Activated T-helper 17 cell treated with anti-CD3 and anti-CD28 coated beads, Interleukin-2, amount 50 U/mL, for 72 hours (primary cell): ENCODE results near the gene ABCD3. TPM values are rescaled to one million over a fixed set of nuclear protein-coding genes. Genes with fewer than 3 reads are reported as not detected.

Experiments
- ATAC-seq: fragments of 150-1000 bp; cut with Tn5 transposase; replicated peaks from 2 replicates; pipeline ENCODE4 v1.10.0; 2021; ENCODE audit warnings: mild to moderate bottlenecking, moderate library complexity
- H3K27ac Mint-ChIP-seq: one replicate; pipeline ENCODE4 v1.8.0; 2022; ENCODE audit warnings: mixed read lengths
- H3K27me3 Mint-ChIP-seq: one replicate; pipeline ENCODE4 v1.8.0; 2022; ENCODE audit warnings: mixed read lengths
- H3K36me3 Mint-ChIP-seq: one replicate; pipeline ENCODE4 v1.8.0; 2022; ENCODE audit warnings: low read depth, mild to moderate bottlenecking, mixed read lengths
- H3K4me1 Mint-ChIP-seq: one replicate; pipeline ENCODE4 v1.8.0; 2022; ENCODE audit warnings: mixed read lengths
- H3K4me3 Mint-ChIP-seq: one replicate; pipeline ENCODE4 v1.8.0; 2022; ENCODE audit warnings: mild to moderate bottlenecking, mixed read lengths
- H3K9me3 Mint-ChIP-seq: one replicate; pipeline ENCODE4 v1.8.0; 2022; ENCODE audit warnings: mixed read lengths
- total RNA-seq, 2 donors: library from RNA; stranded (reverse); gene quantifications; one replicate each; pipeline ENCODE4 v1.2.3, GENCODE V29; 2022

Gene ABCD3
- total RNA-seq, 2 donors from 2014 or later, result 18.8 to 27.6 TPM

DNA sequence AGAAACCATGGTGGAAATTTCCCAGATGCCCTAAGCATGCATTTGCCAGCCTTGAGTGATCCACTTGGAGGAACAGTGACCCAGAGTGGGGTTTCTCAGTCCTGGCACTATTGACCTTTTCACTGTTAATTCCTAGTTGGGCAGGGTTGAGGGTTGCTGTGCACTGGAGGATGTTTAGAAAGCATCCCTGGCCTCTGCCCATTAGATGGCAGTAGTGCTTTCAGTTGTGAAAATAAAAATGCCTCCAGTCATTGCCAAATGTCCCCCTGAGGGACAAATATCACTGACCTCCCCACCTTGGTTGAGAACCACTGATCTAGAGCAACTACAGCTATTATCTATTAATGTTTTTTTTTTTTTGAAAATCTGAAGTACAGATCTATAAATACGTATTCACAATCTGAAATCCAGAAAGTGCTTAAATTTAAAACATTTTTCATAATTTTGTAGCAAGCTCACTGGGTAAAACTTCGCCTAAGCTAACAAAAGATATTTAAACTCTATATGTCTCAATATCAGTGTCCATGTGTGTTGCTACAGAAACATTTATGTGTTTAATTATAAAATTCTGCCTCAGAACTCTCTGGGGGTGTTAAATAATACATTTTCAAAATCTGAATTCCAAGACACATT lies 96.0 kb downstream of the ABCD3 start:
- no peaks in the 10 kb centered on the region for H3K4me1 Mint-ChIP-seq
- H3K9me3 Mint-ChIP-seq, result no peaks in the 10 kb centered on the region
- no peaks in the 10 kb centered on the region for H3K27me3 Mint-ChIP-seq
- H3K4me3 Mint-ChIP-seq, result no peak overlapping the region
- H3K27ac Mint-ChIP-seq, result no peak overlapping the region
- no peak for ATAC-seq
- peaks cover 72% of the 10 kb centered on the region for H3K36me3 Mint-ChIP-seq

DNA sequence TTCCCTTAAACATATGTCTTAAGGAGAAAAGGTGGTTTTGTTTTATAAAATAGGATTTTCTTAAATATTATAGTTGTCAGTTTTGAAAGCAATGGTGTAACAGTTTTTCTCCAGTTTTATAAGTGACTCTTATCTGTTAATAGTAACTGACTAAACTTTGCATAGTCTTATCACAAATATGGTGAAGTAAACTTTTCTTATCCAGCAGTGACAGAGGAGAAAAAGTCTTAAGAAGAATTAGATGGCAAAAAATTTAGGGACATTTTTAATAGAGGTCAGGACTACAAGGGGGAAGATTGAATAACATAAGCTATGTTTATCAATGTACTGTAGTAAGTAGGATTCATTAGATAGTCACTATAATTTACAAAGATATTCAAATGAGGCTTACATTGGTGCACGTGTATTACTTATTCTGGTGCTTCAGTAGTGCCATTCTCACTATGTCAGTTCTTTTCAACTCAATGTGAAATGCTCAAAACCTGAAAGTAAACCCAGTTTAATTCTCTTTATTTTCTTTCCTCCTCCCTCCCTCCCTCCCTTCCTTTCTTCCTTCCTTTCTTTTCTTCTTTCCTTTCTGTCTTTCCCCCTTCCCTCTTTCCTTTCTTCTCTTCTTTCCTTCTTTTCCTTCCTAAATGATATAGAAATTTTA lies 97.2 kb downstream of the ABCD3 start:
- Mint-ChIP-seq H3K4me1 (no peaks in the 10 kb centered on the region), H3K9me3 (no peaks in the 10 kb centered on the region), H3K4me3 (no peak overlapping the region)

DNA sequence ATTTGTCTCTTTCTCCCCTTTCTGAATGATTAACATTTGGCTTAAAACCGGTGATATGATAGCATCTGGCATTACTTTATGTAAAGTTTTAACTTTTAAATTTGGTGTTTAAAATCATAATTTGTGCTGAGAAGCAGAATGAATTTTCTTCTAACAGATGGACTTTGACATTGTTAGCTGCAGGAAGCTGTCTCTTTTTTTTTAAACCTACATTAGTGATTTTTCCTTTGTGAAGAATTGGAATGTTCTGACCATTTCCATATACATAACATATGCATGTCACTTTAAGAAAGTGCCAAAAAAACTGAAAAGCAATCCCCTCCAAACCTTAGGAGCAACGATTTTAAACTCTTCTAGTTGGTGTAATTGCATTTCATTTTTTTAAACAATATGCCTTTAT lies 101.2 kb downstream of the ABCD3 start:
- no peak for ATAC-seq
- Mint-ChIP-seq H3K4me1 (no peaks in the 10 kb centered on the region), H3K9me3 (no peaks in the 10 kb centered on the region), H3K4me3 (no peak overlapping the region), H3K36me3 (peaks cover 45% of the 10 kb centered on the region), H3K27ac (no peak overlapping the region), H3K27me3 (no peaks in the 10 kb centered on the region)

More for the DNA sequence above, 97.2 kb downstream of the ABCD3 start:
- peaks cover 67% of the 10 kb centered on the region for H3K36me3 Mint-ChIP-seq
- no peaks in the 10 kb centered on the region for H3K27me3 Mint-ChIP-seq
- H3K27ac Mint-ChIP-seq, result no peak overlapping the region
- ATAC-seq, result no peak

DNA sequence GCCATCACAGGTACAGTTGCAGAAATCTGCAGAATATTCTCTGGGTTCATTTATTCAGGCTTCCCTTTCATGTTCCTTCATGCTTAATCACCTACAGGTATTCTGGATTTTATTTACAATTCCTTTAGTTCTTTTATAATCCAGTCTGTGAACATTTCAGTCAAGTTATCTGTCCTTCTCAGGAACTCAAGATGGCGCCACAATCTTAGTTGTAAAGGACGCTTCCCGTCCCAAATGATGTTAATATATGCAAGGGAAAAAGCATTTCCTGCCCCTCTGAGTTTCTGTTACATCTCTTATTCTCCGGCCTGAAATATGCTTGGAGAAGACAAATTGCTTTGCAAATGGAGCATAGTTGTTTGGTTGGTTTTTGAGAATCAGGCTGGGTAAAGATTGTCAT lies 104.1 kb downstream of the ABCD3 start:
- Mint-ChIP-seq H3K4me3 (no peak overlapping the region), H3K9me3 (no peaks in the 10 kb centered on the region), H3K27me3 (no peaks in the 10 kb centered on the region), H3K36me3 (peaks cover 19% of the 10 kb centered on the region), H3K4me1 (no peaks in the 10 kb centered on the region), H3K27ac (no peak overlapping the region)
- ATAC-seq, result no peak

DNA sequence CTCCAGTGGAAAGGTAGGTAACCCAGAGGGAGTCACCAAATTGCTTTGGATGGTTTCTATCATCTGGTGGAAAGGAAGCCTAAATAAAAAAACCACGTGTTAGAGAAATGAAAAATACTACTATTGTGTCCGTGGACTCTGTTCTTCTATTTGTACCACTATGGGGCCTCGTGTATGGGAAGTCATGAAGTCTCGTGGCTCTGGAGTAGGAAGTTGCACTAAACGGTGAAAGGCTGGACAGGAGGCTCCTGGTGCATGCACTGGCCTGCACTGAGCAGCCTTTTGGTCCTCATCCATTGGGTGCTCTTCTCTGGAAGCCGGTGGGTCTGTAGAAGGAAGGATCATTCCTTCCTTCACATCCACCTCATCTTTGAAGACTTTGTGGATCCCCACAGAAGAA lies 106.3 kb downstream of the ABCD3 start:
- Mint-ChIP-seq H3K4me1 (no peaks in the 10 kb centered on the region), H3K27me3 (no peaks in the 10 kb centered on the region), H3K27ac (no peak overlapping the region), H3K4me3 (no peak overlapping the region), H3K36me3 (no peaks in the 10 kb centered on the region), H3K9me3 (no peaks in the 10 kb centered on the region)
- no peak for ATAC-seq

DNA sequence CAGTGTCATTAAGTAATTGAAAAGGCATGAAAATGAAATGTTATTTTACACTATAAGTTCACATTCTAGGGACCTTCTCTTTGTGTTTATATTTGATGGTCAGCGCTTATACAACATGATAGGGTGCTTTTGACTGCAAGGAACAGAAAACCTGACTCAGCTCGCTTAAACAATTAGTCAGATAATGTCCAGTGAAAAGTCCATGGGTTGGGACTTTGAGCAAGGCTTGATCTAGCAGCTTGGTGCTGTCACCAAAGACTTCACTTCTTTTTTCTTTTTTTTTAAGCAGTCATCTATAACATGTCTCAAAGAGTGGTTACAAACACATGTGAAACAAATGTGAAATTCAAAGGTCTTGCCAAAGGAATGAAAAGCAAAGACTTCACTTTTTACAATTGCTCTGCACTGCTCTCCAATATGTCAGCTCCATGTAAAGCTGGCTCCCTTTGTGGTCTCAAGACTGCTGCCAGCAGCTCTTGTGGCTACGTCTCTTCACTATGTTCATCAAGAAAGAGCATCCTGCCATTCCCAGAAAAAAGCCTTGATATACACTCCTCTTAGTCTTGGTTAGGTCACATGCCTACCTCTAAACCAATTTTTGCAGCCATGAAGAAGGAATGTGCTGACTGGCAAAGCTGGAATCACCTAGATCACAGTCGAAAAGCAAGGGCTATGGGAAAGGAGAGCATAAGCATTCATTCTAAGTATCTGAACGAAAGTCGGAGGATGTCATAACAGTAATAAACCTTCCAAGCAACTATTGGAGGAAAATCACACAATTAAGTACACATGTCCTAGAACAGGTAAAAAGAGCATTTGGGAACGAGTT lies 108.2 kb downstream of the ABCD3 start:
- H3K9me3 Mint-ChIP-seq, result no peaks in the 10 kb centered on the region
- H3K27ac Mint-ChIP-seq, result no peak overlapping the region
- no peak overlapping the region for H3K4me3 Mint-ChIP-seq
- H3K4me1 Mint-ChIP-seq, result no peaks in the 10 kb centered on the region
- no peaks in the 10 kb centered on the region for H3K27me3 Mint-ChIP-seq
- no peaks in the 10 kb centered on the region for H3K36me3 Mint-ChIP-seq
- no peak for ATAC-seq

DNA sequence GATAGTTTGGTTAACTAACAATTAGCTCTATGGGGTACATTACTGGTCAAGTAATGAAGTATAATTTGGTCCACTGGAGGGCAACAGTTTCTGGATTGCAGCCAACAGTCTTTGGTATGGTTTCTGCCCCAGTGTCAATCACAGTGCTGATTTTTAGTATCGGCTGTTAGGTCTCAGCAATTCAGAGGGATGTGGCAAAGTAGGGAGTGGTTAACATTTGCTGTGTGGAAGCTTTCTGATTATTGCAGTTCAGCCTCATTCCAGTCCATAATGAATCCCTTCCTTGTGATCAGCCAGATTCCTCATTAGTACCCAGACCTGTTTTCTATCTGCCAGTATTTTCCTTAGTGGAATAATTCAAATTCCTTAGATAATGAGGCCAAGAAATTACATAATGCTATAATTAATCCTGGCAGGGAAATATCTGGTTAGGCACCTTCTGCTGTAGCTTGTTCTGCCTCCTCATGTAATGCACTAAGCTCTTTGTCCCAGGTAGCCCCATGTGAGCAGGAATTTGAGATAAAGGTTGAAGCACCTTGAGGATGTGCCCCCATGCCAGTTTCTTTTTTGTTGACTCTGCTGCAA lies 109.3 kb downstream of the ABCD3 start:
- ATAC-seq, result no peak
- no peak overlapping the region for H3K27ac Mint-ChIP-seq
- H3K9me3 Mint-ChIP-seq, result no peaks in the 10 kb centered on the region
- no peaks in the 10 kb centered on the region for H3K36me3 Mint-ChIP-seq
- H3K27me3 Mint-ChIP-seq, result no peaks in the 10 kb centered on the region
- no peaks in the 10 kb centered on the region for H3K4me1 Mint-ChIP-seq
- no peak overlapping the region for H3K4me3 Mint-ChIP-seq

DNA sequence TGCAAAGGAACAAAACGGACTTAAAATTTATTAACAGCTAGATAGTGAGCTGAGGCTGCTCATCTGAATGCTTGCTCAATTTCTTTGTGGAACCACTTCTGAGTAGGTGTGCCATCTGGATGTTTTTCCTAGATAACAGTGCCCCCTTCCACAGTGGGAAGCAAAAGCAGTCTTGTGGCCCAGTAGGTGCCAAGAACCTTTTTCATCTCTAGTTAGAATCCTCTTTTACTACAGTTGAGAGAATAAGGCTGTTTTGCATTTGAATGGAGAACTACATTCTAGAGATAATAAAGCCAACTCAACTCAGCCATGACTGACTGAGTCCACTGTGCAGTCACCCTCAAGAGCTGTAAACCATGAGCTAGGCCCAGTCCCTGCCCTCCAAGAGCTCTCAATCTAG lies 110.1 kb downstream of the ABCD3 start:
- no peaks in the 10 kb centered on the region for H3K36me3 Mint-ChIP-seq
- no peaks in the 10 kb centered on the region for H3K9me3 Mint-ChIP-seq
- no peak overlapping the region for H3K4me3 Mint-ChIP-seq
- H3K27me3 Mint-ChIP-seq, result no peaks in the 10 kb centered on the region
- H3K27ac Mint-ChIP-seq, result no peak overlapping the region
- no peaks in the 10 kb centered on the region for H3K4me1 Mint-ChIP-seq
- ATAC-seq, result no peak

DNA sequence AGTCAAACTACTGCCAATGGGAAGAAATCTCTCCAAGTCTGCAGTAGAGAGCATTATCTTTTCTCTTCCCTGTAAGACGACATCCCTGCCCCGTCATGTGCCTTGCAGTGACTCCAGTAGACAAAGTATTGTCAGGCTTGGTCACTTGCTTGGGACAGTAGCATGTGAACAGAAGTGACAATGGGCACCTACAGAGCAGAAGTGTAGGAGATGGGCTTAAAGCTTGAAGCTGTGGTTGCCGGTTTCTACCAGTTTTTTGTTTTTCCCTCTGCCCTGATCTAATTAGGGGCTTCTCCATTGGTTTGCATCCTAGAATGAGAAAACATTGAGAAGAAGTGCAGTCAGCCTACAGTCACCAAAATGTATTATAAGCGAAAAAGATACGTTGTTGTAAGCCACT lies 110.6 kb downstream of the ABCD3 start:
- Mint-ChIP-seq H3K27me3 (no peaks in the 10 kb centered on the region), H3K9me3 (no peaks in the 10 kb centered on the region), H3K36me3 (no peaks in the 10 kb centered on the region), H3K4me1 (no peaks in the 10 kb centered on the region), H3K4me3 (no peak overlapping the region), H3K27ac (no peak overlapping the region)
- no peak for ATAC-seq

DNA sequence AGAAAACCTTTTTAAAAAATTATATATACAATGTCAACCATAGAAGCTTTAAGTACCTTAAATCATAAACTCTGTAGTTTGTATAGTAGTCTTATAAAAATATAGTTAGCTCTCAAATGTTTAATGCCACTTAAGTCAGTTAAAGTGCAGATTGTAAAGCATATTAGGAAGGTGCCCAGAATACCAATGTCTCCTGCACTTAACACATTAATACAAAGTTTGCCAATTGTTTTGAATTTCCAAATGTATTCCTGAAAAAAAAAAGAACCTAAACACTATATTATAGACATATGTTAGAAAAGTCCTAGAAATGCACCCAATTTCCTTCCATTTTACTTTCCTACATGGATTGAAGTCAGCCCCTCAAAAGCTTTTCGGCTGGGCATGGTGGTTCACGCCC lies 111.2 kb downstream of the ABCD3 start:
- no peaks in the 10 kb centered on the region for H3K36me3 Mint-ChIP-seq
- no peak for ATAC-seq
- no peak overlapping the region for H3K27ac Mint-ChIP-seq
- no peak overlapping the region for H3K4me3 Mint-ChIP-seq
- H3K4me1 Mint-ChIP-seq, result no peaks in the 10 kb centered on the region
- no peaks in the 10 kb centered on the region for H3K27me3 Mint-ChIP-seq
- no peaks in the 10 kb centered on the region for H3K9me3 Mint-ChIP-seq

DNA sequence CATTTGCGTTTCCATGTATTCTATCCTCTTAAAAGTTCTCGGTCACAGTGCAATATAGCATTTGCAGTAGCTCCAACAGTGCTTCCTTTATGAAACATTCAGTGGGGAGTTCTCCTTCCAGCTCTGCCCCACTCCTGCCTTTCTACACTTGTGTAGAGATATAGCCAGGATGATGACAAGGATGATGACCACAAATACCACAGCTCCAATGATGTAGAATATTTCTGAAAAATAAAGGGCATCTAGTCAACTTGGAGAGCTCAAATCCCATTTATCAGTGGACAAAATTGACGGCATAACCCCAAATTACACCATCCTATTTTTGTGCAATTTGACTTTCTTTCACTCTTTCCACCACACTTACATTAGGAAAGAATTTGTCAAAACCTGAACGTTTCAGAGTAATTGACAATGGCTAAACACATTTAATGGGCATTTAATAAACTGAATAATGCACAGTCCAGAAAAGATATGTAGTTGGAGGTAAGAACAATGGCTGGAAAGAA lies 112.2 kb downstream of the ABCD3 start:
- Mint-ChIP-seq H3K27ac (no peak overlapping the region), H3K9me3 (no peaks in the 10 kb centered on the region), H3K4me3 (no peak overlapping the region), H3K27me3 (peaks cover 8% of the 10 kb centered on the region), H3K36me3 (no peaks in the 10 kb centered on the region), H3K4me1 (no peaks in the 10 kb centered on the region)
- no peak for ATAC-seq

DNA sequence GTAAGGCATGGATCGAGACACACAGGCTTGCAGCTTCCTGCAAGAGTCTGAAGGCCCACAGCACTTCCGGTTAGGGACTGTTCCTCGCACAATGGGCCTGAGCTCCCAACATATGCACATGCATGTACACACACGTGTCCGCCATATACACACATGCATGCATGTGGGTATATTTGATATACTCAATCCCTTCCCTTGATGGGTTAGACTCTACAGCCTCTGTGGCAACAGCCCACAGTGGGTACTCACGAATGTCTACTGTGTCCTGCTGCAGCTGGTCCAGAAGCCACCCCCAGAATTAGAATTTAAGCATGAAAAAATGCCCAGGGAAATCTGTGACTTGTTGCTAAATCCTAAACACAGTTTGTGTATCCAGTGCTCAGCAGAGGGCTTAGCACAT lies 113.5 kb downstream of the ABCD3 start:
- Mint-ChIP-seq H3K4me1 (no peaks in the 10 kb centered on the region), H3K9me3 (no peaks in the 10 kb centered on the region), H3K36me3 (no peaks in the 10 kb centered on the region), H3K27me3 (peaks cover 16% of the 10 kb centered on the region), H3K27ac (no peak overlapping the region), H3K4me3 (no peak overlapping the region)
- ATAC-seq, result no peak

DNA sequence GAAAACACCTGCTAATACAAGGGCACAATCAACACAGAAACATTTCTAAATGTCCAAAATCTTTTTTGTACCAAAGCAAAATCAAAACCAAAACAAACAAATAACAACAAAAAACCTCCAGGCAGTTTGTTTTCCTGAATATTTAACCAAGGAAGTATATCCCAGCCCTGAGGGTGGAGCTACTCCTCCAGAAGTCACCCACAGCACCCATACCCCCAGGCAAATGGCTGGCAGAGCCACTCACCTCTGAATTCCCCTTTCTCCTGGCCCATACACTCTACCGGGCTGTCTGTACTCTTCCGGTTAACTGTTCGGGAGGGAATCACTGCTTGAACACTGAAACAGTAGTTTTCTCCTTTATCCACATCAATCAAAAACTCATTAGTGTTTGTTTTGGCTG lies 113.9 kb downstream of the ABCD3 start:
- H3K27me3 Mint-ChIP-seq, result peaks cover 19% of the 10 kb centered on the region
- no peaks in the 10 kb centered on the region for H3K4me1 Mint-ChIP-seq
- no peak overlapping the region for H3K4me3 Mint-ChIP-seq
- ATAC-seq, result no peak
- no peak overlapping the region for H3K27ac Mint-ChIP-seq
- H3K36me3 Mint-ChIP-seq, result no peaks in the 10 kb centered on the region
- H3K9me3 Mint-ChIP-seq, result no peaks in the 10 kb centered on the region

DNA sequence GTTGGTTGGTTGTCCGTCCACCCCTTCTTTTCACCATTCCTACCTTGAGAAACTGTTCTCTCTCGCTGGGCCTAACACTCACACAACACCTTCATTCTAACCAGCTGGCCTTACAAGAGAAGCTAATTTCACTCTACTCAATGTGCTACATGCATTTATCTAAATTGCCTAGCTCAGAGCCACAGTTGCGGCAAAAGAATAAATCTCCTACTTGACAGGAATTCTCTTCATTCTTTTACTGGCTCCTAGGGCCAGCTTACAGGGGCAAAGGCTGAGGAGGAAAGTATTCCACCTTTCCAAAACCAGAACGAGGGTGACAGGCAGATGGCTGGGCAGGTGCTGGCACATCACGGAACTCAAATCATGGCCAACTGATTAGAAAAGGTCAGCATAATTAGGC lies 116.9 kb downstream of the ABCD3 start:
- no peaks in the 10 kb centered on the region for H3K4me1 Mint-ChIP-seq
- peaks cover 35% of the 10 kb centered on the region for H3K27me3 Mint-ChIP-seq
- no peak overlapping the region for H3K4me3 Mint-ChIP-seq
- no peak for ATAC-seq
- no peaks in the 10 kb centered on the region for H3K36me3 Mint-ChIP-seq
- H3K27ac Mint-ChIP-seq, result no peak overlapping the region
- H3K9me3 Mint-ChIP-seq, result no peaks in the 10 kb centered on the region
